Choroid plexus epithelial cell (primary cell): ENCODE results near the gene ITGB7.

ENCODE experiments used
- DNase-seq: peaks from one replicate; pipeline ENCODE4 v3.0.0-alpha.2; 2010; ENCODE audit warnings: low read depth
- H3K4me3 ChIP-seq: 2 replicates; pipeline ENCODE4 v1.5.1; 2011; ENCODE audit warnings: low read depth, mild to moderate bottlenecking, control low read depth, low read length, moderate library complexity
- TF ChIP-seq, protein P1 (sequence below): conservative IDR thresholded peaks from 2 replicates; pipeline ENCODE4 v1.5.1; 2011; ENCODE audit warnings: low read depth, mild to moderate bottlenecking, control low read depth, inconsistent platforms, low read length, moderate library complexity

The ITGB7 gene

GRCh38 chr12:53195516-53196420, 11.3 kb downstream of the ITGB7 start:
- no peak overlapping the region for H3K4me3 ChIP-seq
- TF ChIP-seq, protein P1, sequence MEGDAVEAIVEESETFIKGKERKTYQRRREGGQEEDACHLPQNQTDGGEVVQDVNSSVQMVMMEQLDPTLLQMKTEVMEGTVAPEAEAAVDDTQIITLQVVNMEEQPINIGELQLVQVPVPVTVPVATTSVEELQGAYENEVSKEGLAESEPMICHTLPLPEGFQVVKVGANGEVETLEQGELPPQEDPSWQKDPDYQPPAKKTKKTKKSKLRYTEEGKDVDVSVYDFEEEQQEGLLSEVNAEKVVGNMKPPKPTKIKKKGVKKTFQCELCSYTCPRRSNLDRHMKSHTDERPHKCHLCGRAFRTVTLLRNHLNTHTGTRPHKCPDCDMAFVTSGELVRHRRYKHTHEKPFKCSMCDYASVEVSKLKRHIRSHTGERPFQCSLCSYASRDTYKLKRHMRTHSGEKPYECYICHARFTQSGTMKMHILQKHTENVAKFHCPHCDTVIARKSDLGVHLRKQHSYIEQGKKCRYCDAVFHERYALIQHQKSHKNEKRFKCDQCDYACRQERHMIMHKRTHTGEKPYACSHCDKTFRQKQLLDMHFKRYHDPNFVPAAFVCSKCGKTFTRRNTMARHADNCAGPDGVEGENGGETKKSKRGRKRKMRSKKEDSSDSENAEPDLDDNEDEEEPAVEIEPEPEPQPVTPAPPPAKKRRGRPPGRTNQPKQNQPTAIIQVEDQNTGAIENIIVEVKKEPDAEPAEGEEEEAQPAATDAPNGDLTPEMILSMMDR, result no peak
- no peak for DNase-seq

DNA sequence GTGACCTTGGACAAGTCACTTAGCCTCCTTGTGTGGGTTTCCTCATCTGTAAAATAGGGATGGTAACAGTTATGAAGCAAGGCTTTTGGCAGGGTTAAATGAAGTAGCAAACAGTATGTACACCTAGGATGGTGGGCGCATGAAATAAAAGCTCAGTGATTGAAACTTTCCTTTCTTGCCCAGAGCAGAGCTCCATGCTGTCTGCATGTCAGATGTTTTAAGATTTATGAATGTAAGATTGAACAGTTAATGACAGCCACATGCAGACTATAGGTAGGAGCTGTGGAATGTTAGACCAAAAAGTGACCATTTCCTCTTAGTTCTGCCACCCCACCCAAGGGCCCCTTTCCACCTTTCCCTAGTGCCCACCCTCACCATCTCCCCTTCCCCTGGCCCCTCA, 12.1 kb downstream of the ITGB7 start:
- H3K4me3 ChIP-seq, result no peak overlapping the region
- TF ChIP-seq, protein P1, result no peak
- DNase-seq, result no peak

- H3K4me3 ChIP-seq, result no peak overlapping the region
- TF ChIP-seq, protein P1, result no peak
- no peak for DNase-seq
These were observed 12.9 kb downstream of the ITGB7 start for GRCh38 chr12:53193985-53194716.

DNA sequence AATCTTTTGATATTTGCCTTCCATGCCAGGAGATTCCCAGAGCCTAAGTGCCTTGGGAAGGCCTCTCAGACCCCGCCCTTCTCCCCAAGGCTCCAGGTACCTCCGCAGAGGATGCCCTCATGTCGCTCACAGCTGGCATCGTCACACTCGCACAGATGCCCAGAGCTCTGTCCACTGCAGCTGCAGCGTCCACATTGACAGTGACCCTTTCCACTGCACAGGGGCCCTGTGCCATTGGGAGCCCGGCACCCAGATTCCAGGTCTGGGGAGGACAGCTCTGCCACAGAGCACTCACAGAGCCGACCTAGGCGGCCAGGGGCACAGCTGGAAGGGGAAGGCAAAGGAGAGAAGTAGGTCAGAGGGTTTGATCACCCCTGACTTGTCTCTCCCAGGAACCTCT, 14.0 kb downstream of the ITGB7 start:
- TF ChIP-seq, protein P1, result no peak
- no peak for DNase-seq
- H3K4me3 ChIP-seq, result no peak overlapping the region

DNA sequence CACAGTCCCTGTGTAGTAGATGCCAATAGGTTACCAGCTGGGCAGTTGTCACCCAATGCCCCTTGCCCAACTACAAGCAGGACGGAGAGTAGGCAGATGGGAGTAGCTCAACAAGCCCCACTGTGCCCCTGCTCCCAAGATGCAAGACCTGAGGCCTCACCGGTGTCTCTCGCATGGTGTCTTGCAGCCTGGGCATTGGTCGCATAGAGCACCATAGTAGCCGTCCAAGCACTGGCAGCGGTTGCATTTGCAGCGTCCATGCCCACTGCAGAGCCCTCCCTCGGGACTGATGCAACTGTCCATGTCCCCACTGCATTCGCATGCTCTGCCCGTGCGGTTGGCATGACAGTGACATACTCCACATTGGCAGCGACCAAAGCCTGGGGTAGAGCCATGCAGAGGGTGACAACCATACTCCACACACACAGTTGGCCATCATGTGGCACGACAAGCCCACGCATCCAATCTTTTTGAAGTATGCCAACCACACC, 14.5 kb downstream of the ITGB7 start:
- DNase-seq, result no peak
- no peak overlapping the region for H3K4me3 ChIP-seq
- TF ChIP-seq, protein P1, result no peak

- TF ChIP-seq, protein P1, result no peak
- no peak for DNase-seq
- H3K4me3 ChIP-seq, result no peak overlapping the region
These were observed 15.0 kb downstream of the ITGB7 start for GRCh38 chr12:53191885-53192530.
